Measurements from ENCODE around the gene MID2.

DNA sequence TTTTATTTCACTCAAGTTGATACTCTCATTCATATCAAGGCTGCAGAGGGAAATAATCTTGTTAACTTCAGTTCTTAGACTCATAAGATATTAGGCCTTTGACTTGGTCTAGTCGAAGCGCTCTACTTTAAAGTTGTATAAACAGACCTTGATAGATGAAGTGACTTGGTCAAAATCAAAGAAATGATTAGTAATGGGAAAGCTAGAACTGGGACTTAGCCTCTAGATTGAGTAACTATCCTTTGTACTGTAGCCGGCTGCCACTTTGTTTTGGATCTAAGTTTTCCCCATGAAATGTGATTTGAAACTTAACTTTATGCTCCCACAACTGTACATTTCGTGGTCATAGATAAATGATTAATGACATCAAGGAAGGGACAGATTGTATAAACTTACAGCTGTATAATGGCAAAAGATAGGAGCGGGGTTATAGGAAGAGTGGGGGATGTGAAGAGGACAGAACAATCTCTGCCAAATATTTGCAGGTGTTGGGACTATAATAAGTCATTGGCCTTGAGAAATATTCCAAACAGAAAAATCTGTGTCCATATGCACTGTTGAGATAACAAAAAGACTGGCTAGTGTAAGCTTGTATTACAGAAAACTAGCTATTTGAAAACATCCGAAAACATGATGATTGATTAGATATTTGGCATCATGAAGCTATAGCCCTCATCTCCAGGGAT, 17.2 kb downstream of the MID2 start:
- TF ChIP-seq, protein P1, sequence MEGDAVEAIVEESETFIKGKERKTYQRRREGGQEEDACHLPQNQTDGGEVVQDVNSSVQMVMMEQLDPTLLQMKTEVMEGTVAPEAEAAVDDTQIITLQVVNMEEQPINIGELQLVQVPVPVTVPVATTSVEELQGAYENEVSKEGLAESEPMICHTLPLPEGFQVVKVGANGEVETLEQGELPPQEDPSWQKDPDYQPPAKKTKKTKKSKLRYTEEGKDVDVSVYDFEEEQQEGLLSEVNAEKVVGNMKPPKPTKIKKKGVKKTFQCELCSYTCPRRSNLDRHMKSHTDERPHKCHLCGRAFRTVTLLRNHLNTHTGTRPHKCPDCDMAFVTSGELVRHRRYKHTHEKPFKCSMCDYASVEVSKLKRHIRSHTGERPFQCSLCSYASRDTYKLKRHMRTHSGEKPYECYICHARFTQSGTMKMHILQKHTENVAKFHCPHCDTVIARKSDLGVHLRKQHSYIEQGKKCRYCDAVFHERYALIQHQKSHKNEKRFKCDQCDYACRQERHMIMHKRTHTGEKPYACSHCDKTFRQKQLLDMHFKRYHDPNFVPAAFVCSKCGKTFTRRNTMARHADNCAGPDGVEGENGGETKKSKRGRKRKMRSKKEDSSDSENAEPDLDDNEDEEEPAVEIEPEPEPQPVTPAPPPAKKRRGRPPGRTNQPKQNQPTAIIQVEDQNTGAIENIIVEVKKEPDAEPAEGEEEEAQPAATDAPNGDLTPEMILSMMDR (conservative IDR thresholded peaks at IDR 0.05; ENCODE audit: low read length), result no peak
- TF ChIP-seq EZH2phosphoT487 (IDR thresholded peaks at IDR 0.05; ENCODE audit: borderline replicate concordance), result no peak
